Breast epithelium (tissue), 3 donors: ENCODE results near the gene BRI3.

Source experiments
- CTCF ChIP-seq, 3 donors: fragments of 450-650 bp; IDR thresholded peaks; one replicate each; pipeline ENCODE4 v1.5.1; 2016 to 2017; ENCODE audit warnings: antibody characterized with exemption in 3 of 3, mild to moderate bottlenecking in 3 of 3, moderate library complexity in 3 of 3
- POLR2A ChIP-seq: fragments of 450-650 bp; IDR thresholded peaks from one replicate; pipeline ENCODE4 v1.6.1; 2016; ENCODE audit warnings: antibody characterized with exemption, mild to moderate bottlenecking, moderate library complexity

DNA sequence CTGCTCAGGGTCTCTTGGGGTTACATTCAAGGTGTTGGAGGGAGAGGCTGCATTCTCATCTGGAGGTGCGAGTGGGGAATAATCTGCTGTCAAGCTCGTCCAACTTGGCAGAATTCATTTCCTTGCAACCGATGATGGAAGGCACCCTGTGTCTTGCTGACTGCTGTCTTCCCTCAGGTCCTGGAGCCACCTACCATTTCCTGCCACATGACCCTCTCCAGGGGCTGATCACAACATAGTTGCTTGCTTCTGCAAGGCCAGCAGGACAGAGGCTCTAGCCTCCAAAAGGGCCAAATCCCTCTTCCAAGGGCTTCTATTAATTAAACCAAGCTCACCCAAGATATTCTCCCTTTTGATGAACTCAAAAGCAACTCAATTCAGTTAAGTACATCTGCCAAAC is 14.2 kb upstream of the BRI3 start:
- TF ChIP-seq CTCF (IDR thresholded peaks at IDR 0.05): no peak
- no peak for TF ChIP-seq POLR2A
